GM10266 (cell line): ENCODE results near the gene PRICKLE2.

Experiments
- DNase-seq: peaks from one replicate; pipeline ENCODE4 v3.0.0; 2012; ENCODE audit errors: extremely low spot score
- CTCF ChIP-seq: IDR thresholded peaks from 2 replicates; pipeline ENCODE4 v1.5.1; 2012; ENCODE audit warnings: mild to moderate bottlenecking, low read depth; ENCODE audit not compliant: control insufficient read depth, insufficient read depth; ENCODE audit errors: missing control alignments

The PRICKLE2 gene

GRCh38 chr3:64163755-64164148 is 61.5 kb downstream of the PRICKLE2 start:
- no peak for DNase-seq
- no peak for TF ChIP-seq CTCF

- no peak for TF ChIP-seq CTCF
- DNase-seq = no peak
Observed at GRCh38 chr3:64163019-64163754, 62.1 kb downstream of the PRICKLE2 start.

- no peak for TF ChIP-seq CTCF
Observed at GRCh38 chr3:64161481-64161952, 63.7 kb downstream of the PRICKLE2 start.

GRCh38 chr3:64160000-64160695 is 65.1 kb downstream of the PRICKLE2 start:
- TF ChIP-seq CTCF = no peak
- DNase-seq = no peak

More at GRCh38 chr3:64161481-64161952, 63.7 kb downstream of the PRICKLE2 start:
- DNase-seq = no peak

GRCh38 chr3:64158334-64158733 is 66.9 kb downstream of the PRICKLE2 start:
- TF ChIP-seq CTCF = no peak
- no peak for DNase-seq

- DNase-seq = no peak
- TF ChIP-seq CTCF = no peak
Observed at GRCh38 chr3:64157150-64158035, 67.9 kb downstream of the PRICKLE2 start.
